Measurements from ENCODE around the gene KIAA0753.

- no peak for TF ChIP-seq CTCF (IDR thresholded peaks at IDR 0.05)
- TF ChIP-seq POLR2A (IDR thresholded peaks at IDR 0.05): no peak
- no peak for TF ChIP-seq POLR2AphosphoS5 (IDR thresholded peaks at IDR 0.05)
- TF ChIP-seq EP300 (IDR thresholded peaks at IDR 0.05): no peak
Observed at GRCh38 chr17:6660805-6661463, 20.4 kb upstream of the KIAA0753 start.

Data from gastroesophageal sphincter (tissue), 3 donors.